ENCODE data around the gene MGAT4B.

MGAT4B gene

DNA sequence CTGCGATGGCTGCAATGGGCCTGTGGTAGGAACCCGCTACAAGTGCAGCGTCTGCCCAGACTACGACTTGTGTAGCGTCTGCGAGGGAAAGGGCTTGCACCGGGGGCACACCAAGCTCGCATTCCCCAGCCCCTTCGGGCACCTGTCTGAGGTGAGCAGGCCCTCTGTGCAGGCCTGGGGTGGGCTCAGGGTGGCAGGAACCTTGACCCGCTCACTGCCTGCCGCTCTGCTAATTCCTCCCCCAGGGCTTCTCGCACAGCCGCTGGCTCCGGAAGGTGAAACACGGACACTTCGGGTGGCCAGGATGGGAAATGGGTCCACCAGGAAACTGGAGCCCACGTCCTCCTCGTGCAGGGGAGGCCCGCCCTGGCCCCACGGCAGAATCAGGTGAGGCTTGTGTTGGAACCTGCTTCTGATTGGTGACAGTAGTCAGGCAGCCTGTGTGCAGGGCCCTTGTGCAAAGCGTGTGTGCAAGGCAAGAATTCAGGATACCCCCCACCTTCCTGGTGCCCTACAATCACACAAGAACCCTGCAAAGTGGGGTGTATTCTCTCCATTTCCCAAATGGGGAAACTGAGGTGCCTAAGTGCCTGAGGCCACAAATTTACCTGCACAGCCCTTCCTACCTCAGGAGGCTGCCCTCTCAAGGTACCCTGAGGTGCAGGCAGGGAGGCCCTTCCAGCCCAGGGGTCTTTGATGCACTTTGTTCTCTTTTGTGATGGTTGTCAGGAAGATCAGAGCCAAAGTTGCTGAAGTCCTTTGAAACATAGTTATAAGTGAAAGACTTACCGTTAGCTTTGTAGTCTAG is 17.5 kb upstream of the MGAT4B start:
- H3K9me3 ChIP-seq (ENCODE audit: severe bottlenecking), result no peaks in the 10 kb centered on the region
- DNase-seq, result no peak
- H3K27ac ChIP-seq, result no peak overlapping the region
- no peak overlapping the region for H3K4me3 ChIP-seq (ENCODE audit: low read depth, low read length)
- no peaks in the 10 kb centered on the region for H3K27me3 ChIP-seq (ENCODE audit: insufficient read depth, low read depth, severe bottlenecking)
- TF ChIP-seq, protein P1, sequence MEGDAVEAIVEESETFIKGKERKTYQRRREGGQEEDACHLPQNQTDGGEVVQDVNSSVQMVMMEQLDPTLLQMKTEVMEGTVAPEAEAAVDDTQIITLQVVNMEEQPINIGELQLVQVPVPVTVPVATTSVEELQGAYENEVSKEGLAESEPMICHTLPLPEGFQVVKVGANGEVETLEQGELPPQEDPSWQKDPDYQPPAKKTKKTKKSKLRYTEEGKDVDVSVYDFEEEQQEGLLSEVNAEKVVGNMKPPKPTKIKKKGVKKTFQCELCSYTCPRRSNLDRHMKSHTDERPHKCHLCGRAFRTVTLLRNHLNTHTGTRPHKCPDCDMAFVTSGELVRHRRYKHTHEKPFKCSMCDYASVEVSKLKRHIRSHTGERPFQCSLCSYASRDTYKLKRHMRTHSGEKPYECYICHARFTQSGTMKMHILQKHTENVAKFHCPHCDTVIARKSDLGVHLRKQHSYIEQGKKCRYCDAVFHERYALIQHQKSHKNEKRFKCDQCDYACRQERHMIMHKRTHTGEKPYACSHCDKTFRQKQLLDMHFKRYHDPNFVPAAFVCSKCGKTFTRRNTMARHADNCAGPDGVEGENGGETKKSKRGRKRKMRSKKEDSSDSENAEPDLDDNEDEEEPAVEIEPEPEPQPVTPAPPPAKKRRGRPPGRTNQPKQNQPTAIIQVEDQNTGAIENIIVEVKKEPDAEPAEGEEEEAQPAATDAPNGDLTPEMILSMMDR (IDR thresholded peaks at IDR 0.05; ENCODE audit: low read depth, low read length), result no peak
- H3K36me3 ChIP-seq, result peaks cover 17% of the 10 kb centered on the region

DNA sequence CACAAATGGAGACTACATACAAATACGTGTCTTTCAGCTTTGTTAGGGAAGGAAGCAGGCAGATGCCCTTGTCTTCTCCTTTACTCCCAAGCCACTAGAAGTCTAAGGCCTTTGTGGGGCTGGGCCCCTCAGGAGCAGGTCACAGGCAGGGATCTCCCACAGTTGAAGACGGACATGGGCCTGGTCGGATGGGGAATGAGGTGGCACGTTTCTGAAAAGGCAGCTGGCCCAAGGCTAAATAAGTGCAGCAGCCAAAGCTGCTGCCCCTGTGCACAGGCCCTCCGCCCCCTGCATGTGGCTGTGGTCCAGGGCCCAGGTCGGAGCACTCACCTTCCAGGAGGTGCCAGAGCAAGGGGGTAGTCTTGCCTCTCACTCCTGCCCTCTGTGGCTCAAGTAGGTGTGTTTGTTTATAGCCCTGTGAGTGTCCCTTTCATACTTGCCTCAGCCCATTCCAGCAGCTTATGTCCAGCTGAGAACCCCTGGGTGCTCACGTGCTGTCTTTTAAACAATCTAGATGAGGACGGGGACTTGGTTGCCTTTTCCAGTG is 15.9 kb upstream of the MGAT4B start:
- Histone ChIP-seq H3K27me3 (ENCODE audit: insufficient read depth, low read depth, severe bottlenecking) (no peaks in the 10 kb centered on the region), H3K36me3 (peaks cover 7% of the 10 kb centered on the region), H3K9me3 (ENCODE audit: severe bottlenecking) (no peaks in the 10 kb centered on the region), H3K4me3 (ENCODE audit: low read depth, low read length) (no peak overlapping the region), H3K27ac (no peak overlapping the region)
- no peak for DNase-seq
- TF ChIP-seq, protein P1 (IDR thresholded peaks at IDR 0.05; ENCODE audit: low read depth, low read length), result no peak

- TF ChIP-seq, protein P1 (IDR thresholded peaks at IDR 0.05; ENCODE audit: low read depth, low read length), result no peak
- peaks cover 5% of the 10 kb centered on the region for H3K36me3 ChIP-seq
- no peak overlapping the region for H3K27ac ChIP-seq
- H3K9me3 ChIP-seq (ENCODE audit: severe bottlenecking), result no peaks in the 10 kb centered on the region
- no peaks in the 10 kb centered on the region for H3K27me3 ChIP-seq (ENCODE audit: insufficient read depth, low read depth, severe bottlenecking)
- peak overlapping the region; percentile 67 for H3K4me3 ChIP-seq (ENCODE audit: low read depth, low read length)
- no peak for DNase-seq
Measured at GRCh38 chr5:179822059-179822432, 15.4 kb upstream of the MGAT4B start.

- Histone ChIP-seq H3K36me3 (no peaks in the 10 kb centered on the region; the same call in none of the 2 replicates), H3K27ac (peak overlapping the region; percentile 87), H3K4me3 (ENCODE audit: low read depth, low read length) (peak overlapping the region; percentile 67), H3K9me3 (ENCODE audit: severe bottlenecking) (no peaks in the 10 kb centered on the region), H3K27me3 (ENCODE audit: insufficient read depth, low read depth, severe bottlenecking) (no peaks in the 10 kb centered on the region)
- TF ChIP-seq, protein P1 (IDR thresholded peaks at IDR 0.05; ENCODE audit: low read depth, low read length), result no peak
- peak; percentile 80 for DNase-seq
Measured at GRCh38 chr5:179821298-179822058, 14.8 kb upstream of the MGAT4B start.

DNA sequence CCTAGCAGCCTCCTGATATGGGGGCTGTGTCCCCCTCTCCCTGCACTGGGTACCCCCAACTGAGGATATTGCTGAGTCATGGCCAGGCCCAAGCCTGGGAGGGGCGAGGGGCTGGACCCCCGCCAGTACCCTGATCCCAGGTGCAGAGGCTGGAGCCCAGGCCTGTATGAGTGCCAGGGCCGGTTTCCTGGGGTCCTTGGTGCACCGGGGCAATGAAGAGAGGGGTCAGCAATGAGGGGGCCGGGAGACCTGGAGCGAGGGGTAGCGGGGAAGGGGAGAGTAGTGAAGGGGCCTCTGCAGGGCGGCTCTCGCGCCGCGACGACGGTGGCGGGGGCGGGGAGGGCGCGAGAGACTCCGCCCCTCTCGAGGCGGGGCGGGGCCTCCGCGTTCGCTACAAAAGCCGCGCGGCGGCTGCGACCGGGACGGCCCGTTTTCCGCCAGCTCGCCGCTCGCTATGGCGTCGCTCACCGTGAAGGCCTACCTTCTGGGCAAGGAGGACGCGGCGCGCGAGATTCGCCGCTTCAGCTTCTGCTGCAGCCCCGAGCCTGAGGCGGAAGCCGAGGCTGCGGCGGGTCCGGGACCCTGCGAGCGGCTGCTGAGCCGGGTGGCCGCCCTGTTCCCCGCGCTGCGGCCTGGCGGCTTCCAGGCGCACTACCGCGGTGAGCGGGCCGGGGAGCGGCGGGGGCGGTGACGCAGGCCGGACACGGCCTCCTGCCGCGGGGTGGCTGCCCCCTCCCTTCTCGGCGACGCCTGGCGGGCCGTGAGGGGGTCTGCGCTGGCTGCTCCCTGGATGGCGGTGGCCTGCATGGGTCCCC is 14.0 kb upstream of the MGAT4B start, which contains the start of gene SQSTM1:
SQSTM1 (plus strand) TSS at position 423 of the 815 bp plus-strand sequence; CDS start at position 455, 32 bp downstream.
- H3K36me3 ChIP-seq, result no peaks in the 10 kb centered on the region; the same call in 1 of the 2 replicates

More for the DNA sequence above, 14.0 kb upstream of the MGAT4B start, which contains the start of gene SQSTM1:
- H3K27me3 ChIP-seq (ENCODE audit: insufficient read depth, low read depth, severe bottlenecking), result no peaks in the 10 kb centered on the region
- no peaks in the 10 kb centered on the region for H3K9me3 ChIP-seq (ENCODE audit: severe bottlenecking)
- TF ChIP-seq, protein P1 (IDR thresholded peaks at IDR 0.05; ENCODE audit: low read depth, low read length), result no peak
- peak within 1 kb of the TSS; percentile 67 for H3K4me3 ChIP-seq (ENCODE audit: low read depth, low read length)
- peak; percentile 56 for DNase-seq
- H3K27ac ChIP-seq, result peak within 1 kb of the TSS; percentile 87

All from WERI-Rb-1 (cell line).